Natural killer cell (primary cell): Measurements from ENCODE around the gene NFYC. TPM values are rescaled to one million over a fixed set of nuclear protein-coding genes. Genes with fewer than 3 reads are reported as not detected.

Source experiments
- ATAC-seq, 3 donors: fragments of 150-1000 bp in 2 of 3; fragments of 200-7000 bp in 1 of 3; cut with Tn5 transposase; 1 replicate in 1 of 3; 2 replicates in 2 of 3; pipeline ENCODE4 v1.10.0; 2021; ENCODE audit warnings: mild to moderate bottlenecking in 2 of 3, moderate library complexity in 2 of 3
- DNase-seq, 2 donors: peaks; one replicate each; pipeline versions ENCODE4 v3.0.0 to v3.0.0-alpha.2; 2013 to 2021; ENCODE audit warnings: mixed read lengths in 1 of 2
- H3K27ac ChIP-seq: one replicate; pipeline ENCODE4 v1.5.1; 2013; ENCODE audit warnings: mild to moderate bottlenecking, low read length
- H3K27me3 ChIP-seq: one replicate; pipeline ENCODE4 v1.6.1; 2013; ENCODE audit warnings: low read length; ENCODE audit not compliant: control insufficient read depth, insufficient read depth
- H3K36me3 ChIP-seq: one replicate; pipeline ENCODE4 v1.6.1; 2013; ENCODE audit warnings: low read length; ENCODE audit not compliant: control insufficient read depth, insufficient read depth
- H3K4me1 ChIP-seq: one replicate; pipeline ENCODE4 v1.6.1; 2013; ENCODE audit warnings: low read length; ENCODE audit not compliant: control insufficient read depth, insufficient read depth
- H3K4me3 ChIP-seq: one replicate; pipeline ENCODE4 v1.5.1; 2013; ENCODE audit warnings: low read length
- H3K9me3 ChIP-seq: one replicate; pipeline ENCODE4 v1.6.1; 2013; ENCODE audit warnings: low read length; ENCODE audit not compliant: control insufficient read depth, insufficient read depth
- H3K27ac Mint-ChIP-seq, 2 donors: one replicate each; pipeline ENCODE4 v1.8.0; 2022; ENCODE audit warnings: mild to moderate bottlenecking in 2 of 2, mixed read lengths in 2 of 2, moderate library complexity in 1 of 2
- H3K27me3 Mint-ChIP-seq, 2 donors: one replicate each; pipeline ENCODE4 v1.8.0; 2022; ENCODE audit warnings: low read depth in 2 of 2, mixed read lengths in 2 of 2
- H3K36me3 Mint-ChIP-seq: one replicate; pipeline ENCODE4 v1.8.0; 2022; ENCODE audit warnings: mixed read lengths
- H3K4me1 Mint-ChIP-seq, 2 donors: one replicate each; pipeline ENCODE4 v1.8.0; 2022; ENCODE audit warnings: mixed read lengths in 2 of 2
- H3K4me3 Mint-ChIP-seq: one replicate; pipeline ENCODE4 v1.8.0; 2022; ENCODE audit warnings: mild to moderate bottlenecking, moderate library complexity, mixed read lengths
- H3K9me3 Mint-ChIP-seq, 2 donors: one replicate each; pipeline ENCODE4 v1.8.0; 2022; ENCODE audit warnings: mixed read lengths in 2 of 2
- WGBS: methylation state at CpG from one replicate; pipeline ENCODE4 v1.1.7; 2013; ENCODE audit warnings: missing lambda C conversion rate; ENCODE audit not compliant: insufficient coverage; 5-methylcytosine and 5-hydroxymethylcytosine counted together
- intact Hi-C: fragments of 100-400 bp; cut with micrococcal nuclease; formaldehyde crosslinking; loops from one replicate; pipeline ENCODE4 v1.14.2; 2022
- total RNA-seq, 4 donors: library from RNA; stranded (reverse); fragments of 120-200 nt in 1 of 4; gene quantifications; one replicate each; pipeline versions ENCODE4 v1.2.3 to v1.2.4, GENCODE V29; 2013 to 2022
- TF ChIP-seq, protein P1 (sequence below): fragments of 200-600 bp; IDR thresholded peaks from one replicate; pipeline ENCODE4 v1.8.0; 2022; ENCODE audit warnings: antibody characterized with exemption

NFYC gene
- total RNA-seq, 3 donors from 2014 or later (not counting 1 experiment from before 2014, with no cell fraction given) = 38.7 to 60.4 (median 48.5) TPM

DNA sequence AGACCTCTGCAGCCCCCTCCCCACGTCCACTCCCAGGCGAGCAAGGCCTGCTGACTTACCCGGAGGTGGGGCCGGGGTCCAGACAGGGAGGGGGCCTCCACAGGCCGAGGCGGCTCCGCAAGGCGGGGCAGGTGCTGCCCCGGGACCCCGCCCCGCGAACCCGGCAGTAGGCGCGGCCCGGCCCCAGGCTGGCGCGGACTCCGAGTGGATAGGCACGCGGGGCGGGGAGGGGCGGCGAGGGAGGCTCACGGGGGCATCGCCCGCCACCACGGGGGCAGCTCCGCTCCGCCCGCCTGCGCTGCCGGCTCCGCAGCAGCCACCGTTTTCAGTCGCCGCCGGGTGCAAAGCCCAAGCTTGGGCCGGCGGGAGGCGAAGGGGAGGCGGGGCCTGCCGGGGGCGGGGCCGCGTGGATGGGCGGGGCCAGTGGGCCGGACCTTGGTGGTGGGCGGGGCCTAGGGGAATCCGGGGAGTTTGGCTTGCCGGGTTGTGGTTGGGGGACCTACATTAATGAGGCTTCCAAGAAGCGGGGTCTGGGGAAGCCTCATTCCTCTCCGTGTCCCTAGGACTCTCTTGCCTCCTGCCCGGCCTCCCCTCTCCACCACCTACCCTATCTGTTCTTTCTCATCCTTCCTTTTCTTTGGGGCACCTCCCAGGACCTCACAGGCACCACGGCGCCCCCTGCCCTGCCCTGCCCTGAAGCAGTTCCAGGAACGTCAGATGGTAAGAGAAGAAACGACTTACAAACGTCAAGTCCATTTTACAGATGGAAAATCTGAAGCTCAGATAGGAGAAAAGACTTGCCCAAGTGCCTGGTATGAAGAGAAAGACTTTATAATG lies 26.0 kb upstream of the NFYC start, which contains the start of gene RIMS3:
Gene RIMS3 (minus strand): TSS at position 348 of the 837 bp plus-strand sequence. CDS start 23,757 bp downstream, outside the sequence.
- no peaks in the 10 kb centered on the region for H3K36me3 Mint-ChIP-seq

DNA sequence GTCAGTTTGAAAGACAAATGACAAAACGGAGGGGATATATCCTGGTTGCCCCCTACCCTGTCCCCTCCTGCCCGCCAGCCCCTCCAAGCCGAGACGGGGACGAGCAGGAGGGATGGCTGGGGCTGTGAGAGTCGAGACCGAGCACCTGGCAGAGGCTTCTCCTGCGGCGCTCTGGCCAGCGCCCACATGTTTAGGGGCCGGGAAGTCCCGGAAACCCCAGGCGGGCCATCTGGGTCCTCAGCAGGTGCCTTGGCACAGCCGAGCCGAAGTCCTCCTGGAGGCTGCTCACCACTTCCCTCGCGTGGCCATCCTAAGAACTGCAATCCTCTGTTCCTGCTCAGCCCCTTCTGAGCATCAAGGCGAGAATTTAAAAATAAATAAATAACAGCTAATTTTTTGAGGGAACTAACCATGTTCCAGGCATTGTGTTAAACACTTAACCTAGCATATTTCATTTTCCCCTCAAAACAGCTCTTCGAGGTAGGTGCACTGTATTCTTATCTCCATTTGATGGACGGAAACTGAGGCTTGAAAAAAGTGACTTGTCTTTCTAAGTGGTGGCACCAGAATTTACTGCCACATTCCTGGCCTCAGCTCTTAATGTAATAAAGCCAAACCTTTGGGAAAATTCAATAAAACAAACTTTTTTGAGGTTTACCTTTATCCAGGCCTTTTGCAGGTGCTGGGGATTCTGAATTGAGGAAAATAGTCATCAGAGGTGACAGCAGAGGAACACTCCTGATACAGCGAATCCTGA lies 22.6 kb upstream of the NFYC start:
- intact Hi-C loops = loop anchor here (1.0 to 10.0 kb wide), 3 partner anchors 22 to 524 kb away; partner anchors contain the start of gene NFYC
- TF ChIP-seq, protein P1, sequence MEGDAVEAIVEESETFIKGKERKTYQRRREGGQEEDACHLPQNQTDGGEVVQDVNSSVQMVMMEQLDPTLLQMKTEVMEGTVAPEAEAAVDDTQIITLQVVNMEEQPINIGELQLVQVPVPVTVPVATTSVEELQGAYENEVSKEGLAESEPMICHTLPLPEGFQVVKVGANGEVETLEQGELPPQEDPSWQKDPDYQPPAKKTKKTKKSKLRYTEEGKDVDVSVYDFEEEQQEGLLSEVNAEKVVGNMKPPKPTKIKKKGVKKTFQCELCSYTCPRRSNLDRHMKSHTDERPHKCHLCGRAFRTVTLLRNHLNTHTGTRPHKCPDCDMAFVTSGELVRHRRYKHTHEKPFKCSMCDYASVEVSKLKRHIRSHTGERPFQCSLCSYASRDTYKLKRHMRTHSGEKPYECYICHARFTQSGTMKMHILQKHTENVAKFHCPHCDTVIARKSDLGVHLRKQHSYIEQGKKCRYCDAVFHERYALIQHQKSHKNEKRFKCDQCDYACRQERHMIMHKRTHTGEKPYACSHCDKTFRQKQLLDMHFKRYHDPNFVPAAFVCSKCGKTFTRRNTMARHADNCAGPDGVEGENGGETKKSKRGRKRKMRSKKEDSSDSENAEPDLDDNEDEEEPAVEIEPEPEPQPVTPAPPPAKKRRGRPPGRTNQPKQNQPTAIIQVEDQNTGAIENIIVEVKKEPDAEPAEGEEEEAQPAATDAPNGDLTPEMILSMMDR = peak; percentile 90
- no peaks in the 10 kb centered on the region for H3K9me3 Mint-ChIP-seq
- Histone ChIP-seq H3K27me3 (no peaks in the 10 kb centered on the region), H3K9me3 (no peaks in the 10 kb centered on the region), H3K36me3 (no peaks in the 10 kb centered on the region), H3K4me3 (no peak overlapping the region), H3K27ac (no peak overlapping the region), H3K4me1 (peaks cover 18% of the 10 kb centered on the region)
- 11% methylated on average over 21 of the region's 21 CpGs for WGBS
- no peaks in the 10 kb centered on the region for H3K27me3 Mint-ChIP-seq
- no peaks in the 10 kb centered on the region for H3K36me3 Mint-ChIP-seq
- DNase-seq (peak; percentile 81 to 92), ATAC-seq (peak; percentile 72 to 84 (median 82))
- H3K27ac Mint-ChIP-seq = peak overlapping the region in 1 of 2 donors; percentile 44
- peaks cover 0 to 14% of the 10 kb centered on the region in 2 donors for H3K4me1 Mint-ChIP-seq
- H3K4me3 Mint-ChIP-seq = peak overlapping the region; percentile 50

More for the DNA sequence above, 26.0 kb upstream of the NFYC start, which contains the start of gene RIMS3:
- DNase-seq = peak; percentile 85 to 86
- peaks cover 0 to 18% of the 10 kb centered on the region in 2 donors for H3K4me1 Mint-ChIP-seq
- H3K4me3 Mint-ChIP-seq = peak within 1 kb of the TSS; percentile 78
- no peaks in the 10 kb centered on the region for H3K27me3 ChIP-seq
- peak within 1 kb of the TSS in 1 of 2 donors; percentile 81 for H3K27ac Mint-ChIP-seq
- under 1% methylated on average over 56 of the region's 59 CpGs for WGBS
- H3K27ac ChIP-seq = no peak within 1 kb of the TSS
- no peaks in the 10 kb centered on the region for H3K9me3 ChIP-seq
- H3K36me3 ChIP-seq = no peaks in the 10 kb centered on the region
- TF ChIP-seq, protein P1 = no peak
- peak within 1 kb of the TSS; percentile 38 for H3K4me3 ChIP-seq
- H3K9me3 Mint-ChIP-seq = no peaks in the 10 kb centered on the region
- no peaks in the 10 kb centered on the region for H3K27me3 Mint-ChIP-seq
- peak; percentile 90 to 93 (median 92) for ATAC-seq
- intact Hi-C loops = loop anchor here (1.0 to 10.0 kb wide), 2 partner anchors 197 to 521 kb away; partner anchors contain the start of gene CITED4
- peaks cover 18% of the 10 kb centered on the region for H3K4me1 ChIP-seq

DNA sequence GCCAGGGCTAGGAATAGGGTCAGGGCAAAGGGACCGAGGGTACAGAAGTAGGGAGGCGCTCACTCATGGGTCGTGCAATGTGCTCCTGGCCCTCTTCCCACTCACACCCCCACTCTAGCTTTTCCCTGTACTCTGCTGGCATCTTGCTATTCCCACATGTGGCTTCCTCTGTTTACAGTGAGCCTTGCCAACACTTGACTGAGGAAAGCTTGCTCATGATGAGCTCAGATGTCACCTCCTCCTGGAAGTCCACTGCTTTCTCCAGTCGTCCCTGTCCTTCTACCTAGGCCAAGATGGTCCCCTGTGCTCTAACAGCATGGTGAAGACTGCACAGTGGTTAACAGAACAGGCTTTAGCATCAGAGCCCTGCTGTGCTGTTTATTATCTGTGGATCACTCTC lies 18.1 kb upstream of the NFYC start:
- Mint-ChIP-seq H3K36me3 (no peaks in the 10 kb centered on the region), H3K27me3 (peaks cover 5 to 9% of the 10 kb centered on the region in 2 donors), H3K4me3 (no peak overlapping the region), H3K27ac (no peak overlapping the region), H3K9me3 (no peaks in the 10 kb centered on the region), H3K4me1 (peaks cover 0 to 5% of the 10 kb centered on the region in 2 donors)
- TF ChIP-seq, protein P1 = no peak
- DNase-seq (no peak), ATAC-seq (no peak)
- H3K9me3 ChIP-seq = no peaks in the 10 kb centered on the region
- no peaks in the 10 kb centered on the region for H3K36me3 ChIP-seq
- H3K4me1 ChIP-seq = peaks cover 4% of the 10 kb centered on the region
- intact Hi-C loops = no loop called here
- 88% methylated on average over 4 of the region's 4 CpGs for WGBS
- H3K27ac ChIP-seq = no peak overlapping the region
- no peaks in the 10 kb centered on the region for H3K27me3 ChIP-seq
- H3K4me3 ChIP-seq = no peak overlapping the region
